Osteocyte (in vitro differentiated cells): ENCODE measurements around the gene TBC1D19. TPM values are rescaled to one million over a fixed set of nuclear protein-coding genes. Genes with fewer than 3 reads are reported as not detected.

Experiments used
- DNase-seq: peaks from one replicate; pipeline ENCODE4 v3.0.0; 2021; ENCODE audit warnings: mixed read lengths; ENCODE audit not compliant: unreplicated experiment; ENCODE audit errors: extremely low spot score
- H3K27ac Mint-ChIP-seq: one replicate; pipeline ENCODE4 v1.8.0; 2021; ENCODE audit warnings: mild to moderate bottlenecking, mixed read lengths; ENCODE audit not compliant: unreplicated experiment
- H3K27me3 Mint-ChIP-seq: one replicate; pipeline ENCODE4 v1.8.0; 2021; ENCODE audit warnings: mixed read lengths; ENCODE audit not compliant: unreplicated experiment
- H3K36me3 Mint-ChIP-seq: one replicate; pipeline ENCODE4 v1.8.0; 2021; ENCODE audit warnings: mixed read lengths; ENCODE audit not compliant: unreplicated experiment
- H3K4me1 Mint-ChIP-seq: one replicate; pipeline ENCODE4 v1.8.0; 2021; ENCODE audit warnings: mixed read lengths; ENCODE audit not compliant: unreplicated experiment
- H3K4me3 Mint-ChIP-seq: one replicate; pipeline ENCODE4 v1.8.0; 2021; ENCODE audit warnings: mild to moderate bottlenecking, moderate library complexity, mixed read lengths; ENCODE audit not compliant: unreplicated experiment
- H3K9me3 Mint-ChIP-seq: one replicate; pipeline ENCODE4 v1.8.0; 2021; ENCODE audit warnings: mixed read lengths; ENCODE audit not compliant: unreplicated experiment
- CTCF ChIP-seq: fragments of 200-600 bp; sonication (generic); IDR thresholded peaks from 2 replicates; pipeline ENCODE4 v1.5.0; 2021; ENCODE audit warnings: antibody characterized with exemption, mild to moderate bottlenecking, moderate library complexity
- total RNA-seq: library from RNA; stranded (reverse); gene quantifications from 2 replicates; pipeline ENCODE4 v1.2.1, GENCODE V29; 2021

The TBC1D19 gene
- total RNA-seq, 1 donor from 2014 or later = 13.5 TPM

DNA sequence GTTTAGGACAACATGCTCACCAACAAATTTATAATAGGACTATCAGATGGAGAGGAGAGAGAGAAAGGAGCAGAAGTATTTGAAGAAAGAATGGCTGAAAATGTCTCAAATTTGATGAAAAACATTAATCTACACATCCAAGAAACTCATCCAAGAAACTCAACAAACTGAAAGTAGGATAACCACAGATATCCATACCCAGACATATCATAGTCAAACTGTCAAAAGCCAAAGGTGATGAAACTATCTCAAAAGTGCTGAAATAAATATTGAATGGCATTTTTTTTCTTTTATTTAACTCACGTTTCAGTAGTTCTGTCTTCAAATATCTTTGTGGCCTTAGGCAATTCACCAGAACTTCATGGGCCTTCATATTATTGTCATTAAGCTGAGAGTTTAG lies 116.2 kb downstream of the TBC1D19 start:
- no peaks in the 10 kb centered on the region for H3K4me1 Mint-ChIP-seq
- peak overlapping the region; percentile 42 for H3K27ac Mint-ChIP-seq
- no peaks in the 10 kb centered on the region for H3K27me3 Mint-ChIP-seq
- peaks cover 8% of the 10 kb centered on the region for H3K9me3 Mint-ChIP-seq
- peaks cover 21% of the 10 kb centered on the region for H3K36me3 Mint-ChIP-seq
- no peak for DNase-seq
- no peak overlapping the region for H3K4me3 Mint-ChIP-seq
- TF ChIP-seq CTCF = no peak

- no peak overlapping the region for H3K4me3 Mint-ChIP-seq
- peaks cover 17% of the 10 kb centered on the region for H3K36me3 Mint-ChIP-seq
- H3K27ac Mint-ChIP-seq = no peak overlapping the region
- H3K9me3 Mint-ChIP-seq = peaks cover 4% of the 10 kb centered on the region
- H3K4me1 Mint-ChIP-seq = no peaks in the 10 kb centered on the region
- H3K27me3 Mint-ChIP-seq = no peaks in the 10 kb centered on the region
- TF ChIP-seq CTCF = no peak
- no peak for DNase-seq
These were observed 117.2 kb downstream of the TBC1D19 start for GRCh38 chr4:26701095-26701494.

- Mint-ChIP-seq H3K4me3 (no peak overlapping the region), H3K27ac (no peak overlapping the region), H3K36me3 (peaks cover 11% of the 10 kb centered on the region), H3K27me3 (no peaks in the 10 kb centered on the region), H3K9me3 (no peaks in the 10 kb centered on the region), H3K4me1 (no peaks in the 10 kb centered on the region)
- no peak for TF ChIP-seq CTCF
- no peak for DNase-seq
These were observed 117.9 kb downstream of the TBC1D19 start for GRCh38 chr4:26701786-26702227.

DNA sequence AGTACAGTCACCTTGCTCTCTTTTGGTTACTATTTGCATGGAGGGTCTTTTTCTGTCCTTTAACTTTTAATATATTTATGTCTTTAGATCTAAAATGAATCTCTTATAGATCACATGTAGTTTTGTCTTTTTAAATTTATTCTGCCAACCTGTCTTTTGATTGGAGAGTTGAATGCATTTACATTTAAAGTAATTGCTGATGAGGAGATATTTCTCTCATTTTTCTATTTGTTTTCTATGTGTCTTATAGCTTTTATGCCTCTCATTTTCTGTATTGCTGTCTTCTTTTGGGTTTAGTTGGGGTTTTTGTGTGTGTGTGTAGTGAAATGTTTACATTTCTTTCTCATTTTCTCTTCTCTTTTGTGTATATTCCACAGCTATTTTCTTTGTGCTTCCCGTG lies 123.5 kb downstream of the TBC1D19 start:
- no peak overlapping the region for H3K4me3 Mint-ChIP-seq
- no peak overlapping the region for H3K27ac Mint-ChIP-seq
- H3K36me3 Mint-ChIP-seq = peaks cover 19% of the 10 kb centered on the region
- TF ChIP-seq CTCF = no peak
- peaks cover 14% of the 10 kb centered on the region for H3K9me3 Mint-ChIP-seq
- DNase-seq = no peak
- H3K27me3 Mint-ChIP-seq = no peaks in the 10 kb centered on the region
- no peaks in the 10 kb centered on the region for H3K4me1 Mint-ChIP-seq

DNA sequence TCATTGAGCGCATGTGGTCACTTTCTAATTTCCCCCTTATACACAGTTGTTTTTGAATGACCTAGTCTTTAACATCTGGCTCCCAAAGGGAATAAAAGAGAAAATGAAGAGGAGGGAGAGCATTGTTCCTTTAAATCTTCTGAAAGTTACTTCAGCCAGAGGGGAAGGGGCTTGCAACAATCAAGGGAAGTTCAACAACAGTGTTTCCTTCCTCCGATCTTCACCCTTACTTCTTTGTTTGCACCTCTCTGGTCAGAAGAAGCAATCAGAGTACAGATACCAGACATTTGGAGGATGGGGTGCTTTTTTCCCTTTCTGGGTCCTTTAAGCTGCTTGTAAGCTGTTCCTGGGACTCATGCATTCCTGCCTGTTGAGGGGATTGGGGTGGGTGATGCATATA lies 125.4 kb downstream of the TBC1D19 start:
- peaks cover 19% of the 10 kb centered on the region for H3K36me3 Mint-ChIP-seq

More for the DNA sequence above, 125.4 kb downstream of the TBC1D19 start:
- H3K4me1 Mint-ChIP-seq = no peaks in the 10 kb centered on the region
- H3K27me3 Mint-ChIP-seq = no peaks in the 10 kb centered on the region
- H3K4me3 Mint-ChIP-seq = no peak overlapping the region
- no peak overlapping the region for H3K27ac Mint-ChIP-seq
- no peak for DNase-seq
- H3K9me3 Mint-ChIP-seq = peaks cover 14% of the 10 kb centered on the region
- no peak for TF ChIP-seq CTCF
